HCT116 (cell line): Measurements from ENCODE around the gene DOK7. TPM values are rescaled to one million over a fixed set of nuclear protein-coding genes. Genes with fewer than 3 reads are reported as not detected.

Experiments used
- ATAC-seq: fragments of 200-7000 bp; cut with Tn5 transposase; 2 replicates; pipeline ENCODE4 v1.9.1; 2020; ENCODE audit warnings: mild to moderate bottlenecking, moderate library complexity
- BruUV-seq: library from RNA; stranded (reverse); fragments of 400-500 nt; replicated peaks from 2 replicates; lab custom pipeline; 2021; lab: Mats Ljungman, UMichigan
- CTCF ChIA-PET: fragments of 300-600 bp; sonication (Branson Sonifier 250); formaldehyde crosslinking; loops from one replicate; lab custom pipeline; 2021; ENCODE audit warnings: antibody characterized with exemption; lab: Charles Lee
- POLR2A ChIA-PET: fragments of 300-600, 350-600 bp; sonication (Branson Sonifier 250); formaldehyde crosslinking; loops from one replicate; lab custom pipeline; 2021; ENCODE audit warnings: antibody characterized with exemption; lab: Charles Lee
- RAD21 ChIA-PET, 2 experiments: fragments of 300-600 bp; sonication (Branson Sonifier 250); formaldehyde crosslinking; loops; one replicate each; lab custom pipeline; 2023; ENCODE audit warnings: low total read pairs in 2 of 2; ENCODE audit not compliant: uncharacterized antibody in 2 of 2, unreplicated experiment in 2 of 2, low non-redundant PET in 1 of 2; lab: Charles Lee
- DNase-seq: peaks from one replicate; pipeline ENCODE4 v3.0.0-alpha.2; 2010; ENCODE audit warnings: low read depth, low spot score
- H2AFZ ChIP-seq: fragments of 200-600 bp; shearing (Covaris generic), sonication (generic); 2 replicates; pipeline ENCODE4 v1.6.1; 2017; ENCODE audit warnings: low read depth, mixed run types, mixed read lengths, antibody characterized with exemption, low read length; ENCODE audit not compliant: poor library complexity, severe bottlenecking
- H3K27ac ChIP-seq: 2 replicates; pipeline ENCODE4 v1.5.1; 2012; ENCODE audit warnings: low read depth, low read length
- H3K27me3 ChIP-seq: fragments of 200-600 bp; sonication (generic); 2 replicates; pipeline ENCODE4 v1.6.1; 2016; ENCODE audit warnings: mixed run types, low read length, mixed read lengths; ENCODE audit not compliant: insufficient read depth
- H3K36me3 ChIP-seq, 2 experiments: fragments of 200-500 bp in 1 of 2; fragments of 200-600 bp in 1 of 2; sonication (Bioruptor generic) in 1 of 2; sonication (generic) in 1 of 2; 2 replicates each; pipeline versions ENCODE4 v1.5.1 to v1.6.1; 2014 to 2016; ENCODE audit warnings: low read length in 2 of 2, inconsistent platforms in 1 of 2, mixed read lengths in 1 of 2, mixed run types in 1 of 2; ENCODE audit not compliant: insufficient read depth in 2 of 2, control insufficient read depth in 1 of 2
- H3K4me1 ChIP-seq, 2 experiments: fragments of 200-600 bp in 1 of 2; sonication (generic) in 1 of 2; 2 replicates each; pipeline versions ENCODE4 v1.5.1 to v1.6.1; 2012 to 2017; ENCODE audit warnings: low read length in 2 of 2, inconsistent platforms in 1 of 2, mild to moderate bottlenecking in 1 of 2, mixed read lengths in 1 of 2, mixed run types in 1 of 2, moderate library complexity in 1 of 2; ENCODE audit not compliant: insufficient read depth in 2 of 2, control insufficient read depth in 1 of 2
- H3K4me2 ChIP-seq: fragments of 200-600 bp; sonication (generic); 2 replicates; pipeline ENCODE4 v1.6.1; 2017; ENCODE audit warnings: mixed run types, low read length, mixed read lengths
- H3K4me3 ChIP-seq, 2 experiments: fragments of 200-600 bp in 1 of 2; sonication (generic) in 1 of 2; replicated peaks in 1 of 2; 2 replicates each; pipeline ENCODE4 v1.5.1; 2011 to 2016; ENCODE audit warnings: low read length in 2 of 2, control low read depth in 1 of 2, low read depth in 1 of 2, mild to moderate bottlenecking in 1 of 2, mixed read lengths in 1 of 2, mixed run types in 1 of 2
- H3K79me2 ChIP-seq: fragments of 200-600 bp; sonication (generic); 2 replicates; pipeline ENCODE4 v1.6.1; 2017; ENCODE audit warnings: mild to moderate bottlenecking, mixed run types, low read length, moderate library complexity, mixed read lengths; ENCODE audit not compliant: insufficient read depth
- H3K9ac ChIP-seq: fragments of 200-600 bp; sonication (generic); 2 replicates; pipeline ENCODE4 v1.6.1; 2016; ENCODE audit warnings: low read length, mixed read lengths
- H3K9me2 ChIP-seq: fragments of 200-600 bp; sonication (generic), shearing (Covaris generic); 2 replicates; pipeline ENCODE4 v1.6.1; 2017; ENCODE audit warnings: mixed run types, mild to moderate bottlenecking, moderate library complexity; ENCODE audit not compliant: insufficient read depth
- H3K9me3 ChIP-seq, 2 experiments: fragments of 200-500 bp in 1 of 2; fragments of 200-600 bp in 1 of 2; sonication (Bioruptor generic) in 1 of 2; sonication (generic) in 1 of 2; 2 replicates each; pipeline ENCODE4 v1.6.1; 2014 to 2017; ENCODE audit warnings: low read length in 2 of 2, mixed read lengths in 2 of 2, inconsistent platforms in 1 of 2, low read depth in 1 of 2, mild to moderate bottlenecking in 1 of 2, mixed run types in 1 of 2, moderate library complexity in 1 of 2; ENCODE audit not compliant: control insufficient read depth in 1 of 2, insufficient read depth in 1 of 2
- H4K20me1 ChIP-seq: fragments of 200-600 bp; sonication (generic), shearing (Covaris generic); 2 replicates; pipeline ENCODE4 v1.6.1; 2017; ENCODE audit warnings: mixed run types, mild to moderate bottlenecking, moderate library complexity; ENCODE audit not compliant: insufficient read depth
- SP1 ChIP-seq: IDR thresholded peaks from 2 replicates; pipeline ENCODE4 v1.6.1; 2012; ENCODE audit warnings: low read depth
- TCF7L2 ChIP-seq: IDR thresholded peaks from 2 replicates; pipeline ENCODE4 v1.7.0; 2011; ENCODE audit warnings: borderline replicate concordance, inconsistent platforms; ENCODE audit not compliant: insufficient read depth, insufficient read length; ENCODE audit errors: extremely low read depth
- intact Hi-C: fragments of 100-400 bp; cut with micrococcal nuclease; formaldehyde crosslinking; loops from 2 replicates; pipeline ENCODE4 v1.10.0; 2022
- total RNA-seq: library from RNA; stranded (reverse); gene quantifications from one replicate; pipeline ENCODE4 v1.2.1, GENCODE V29; 2021; ENCODE audit not compliant: unreplicated experiment
- TF ChIP-seq, protein P1 (sequence below): IDR thresholded peaks from 2 replicates; pipeline ENCODE4 v1.6.1; 2012; ENCODE audit warnings: low read depth
- TF ChIP-seq, protein P2 (sequence below), 3 experiments: fragments of 200-600 bp in 1 of 3; sonication (generic) in 1 of 3; IDR thresholded peaks in 2 of 3; conservative IDR thresholded peaks in 1 of 3; 2 replicates each; pipeline ENCODE4 v1.5.1; 2012 to 2017; ENCODE audit warnings: low read depth in 2 of 3, low read length in 2 of 3, antibody characterized with exemption in 1 of 3, borderline replicate concordance in 1 of 3, control low read depth in 1 of 3, mild to moderate bottlenecking in 1 of 3, mixed read lengths in 1 of 3, mixed run types in 1 of 3, moderate library complexity in 1 of 3; ENCODE audit not compliant: insufficient read depth in 1 of 3

Gene DOK7
- total RNA-seq, 1 experiment from 2014 or later = 2.4 TPM

DNA sequence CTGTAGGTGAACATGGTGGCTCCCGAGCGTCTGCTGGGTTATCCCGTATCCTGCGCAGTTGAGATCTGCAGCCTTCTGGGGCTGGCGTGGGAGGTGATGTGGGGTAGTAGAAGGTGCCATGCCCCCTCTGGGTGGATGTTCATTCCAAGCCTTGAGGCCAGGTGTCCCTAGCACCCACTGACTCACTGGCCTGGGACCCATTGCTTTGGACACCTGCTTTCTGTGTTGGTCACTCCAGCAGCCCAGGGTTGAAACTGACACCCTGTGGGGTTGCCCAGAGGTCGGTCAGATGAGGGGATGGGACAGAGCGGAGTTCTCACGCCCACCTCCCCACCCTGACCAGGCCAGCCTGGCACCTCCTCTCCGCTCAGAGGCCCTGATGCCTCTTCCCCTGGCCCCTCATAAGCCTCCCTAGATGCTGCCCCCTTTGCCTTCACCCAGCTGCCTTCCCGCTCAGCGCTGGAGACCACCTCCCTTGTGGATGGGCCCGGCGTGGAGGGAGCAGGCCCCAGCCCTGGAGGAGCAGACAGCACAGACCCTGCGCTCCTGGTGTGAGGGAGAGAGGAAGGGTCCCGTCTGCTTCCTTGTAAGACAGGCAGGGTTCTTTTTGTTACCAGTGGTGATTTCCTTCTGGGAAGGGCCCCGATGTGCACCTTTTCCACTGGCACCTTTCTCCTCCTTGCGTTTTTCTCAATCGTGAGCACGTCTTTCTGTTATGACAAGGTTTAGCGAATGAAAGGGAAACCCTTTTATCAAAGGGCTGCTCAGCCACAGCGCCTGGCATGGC, 2.0 kb downstream of the DOK7 start:
- H3K4me2 ChIP-seq = no peak overlapping the region
- no peaks in the 10 kb centered on the region for H3K27me3 ChIP-seq
- intact Hi-C loops = no loop called here
- H3K36me3 ChIP-seq = no peaks in the 10 kb centered on the region
- no peak overlapping the region for H3K27ac ChIP-seq
- H3K4me3 ChIP-seq = no peak overlapping the region
- POLR2A ChIA-PET = no interaction called here
- RAD21 ChIA-PET = no interaction called here
- peaks cover 0 to 5% of the 10 kb centered on the region in 2 experiments; a peak in 1 of 4 replicates for H3K9me3 ChIP-seq
- H2AFZ ChIP-seq = no peak overlapping the region
- CTCF ChIA-PET = no interaction called here
- H3K9me2 ChIP-seq = no peaks in the 10 kb centered on the region
- H3K9ac ChIP-seq = no peak overlapping the region
- no peak for ATAC-seq
- H3K79me2 ChIP-seq = no peaks in the 10 kb centered on the region
- no peak for DNase-seq
- BruUV-seq = no TSS peak
- H3K4me1 ChIP-seq = peaks cover 4 to 10% of the 10 kb centered on the region in 2 experiments; a peak in 2 of 4 replicates
- no peak for TF ChIP-seq SP1
- no peak for TF ChIP-seq TCF7L2
- H4K20me1 ChIP-seq = no peaks in the 10 kb centered on the region

DNA sequence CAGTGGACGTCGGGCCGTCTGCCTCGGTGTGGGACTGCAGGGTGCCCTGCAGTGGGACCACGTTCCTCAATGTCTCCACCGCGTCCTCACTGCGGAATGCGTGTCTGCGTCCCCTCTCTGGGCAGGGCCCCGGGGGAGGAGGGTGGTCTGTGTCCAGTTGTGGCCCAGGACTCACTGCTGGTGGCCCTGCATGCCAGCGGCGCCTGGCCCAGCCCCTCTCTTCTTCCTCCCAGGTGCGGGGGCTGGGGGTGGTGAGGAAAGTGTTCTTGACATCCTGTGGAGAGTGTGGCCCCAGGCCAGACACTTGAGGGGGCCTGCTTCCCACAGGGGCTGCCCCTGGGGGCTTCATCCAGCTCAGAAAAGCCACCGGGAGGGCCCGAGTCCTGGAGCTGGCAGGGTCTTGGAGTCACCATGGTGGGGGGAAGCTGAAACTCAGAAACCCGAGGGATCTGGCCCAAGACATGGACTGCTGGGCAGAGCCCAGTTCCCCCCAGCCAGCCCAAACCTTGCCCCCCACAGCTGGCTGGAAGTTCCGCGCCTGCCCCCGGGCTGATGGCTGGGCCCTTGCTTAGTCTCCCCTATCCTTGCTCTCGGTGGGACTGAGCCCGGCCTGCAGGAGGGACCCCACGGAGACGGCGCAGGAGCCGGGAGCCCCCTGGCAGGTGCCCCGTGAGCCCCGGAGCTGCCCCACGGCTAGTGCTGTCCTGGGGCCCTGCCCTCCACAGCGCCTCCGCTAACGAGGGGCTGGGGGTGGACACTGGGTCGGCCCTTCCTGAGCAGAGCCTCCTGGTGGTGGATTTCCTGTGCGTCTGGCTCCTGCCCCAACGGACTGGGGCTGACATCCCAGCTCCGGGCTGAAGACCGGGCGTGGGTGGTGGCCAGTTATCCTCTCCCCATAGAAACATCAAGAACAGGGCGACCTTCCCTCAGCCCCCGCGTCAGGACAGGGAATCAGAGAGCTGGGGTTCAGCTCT, 2.9 kb downstream of the DOK7 start:
- no peak overlapping the region for H3K9ac ChIP-seq
- H3K27me3 ChIP-seq = no peaks in the 10 kb centered on the region
- intact Hi-C loops = no loop called here
- peaks cover 0 to 5% of the 10 kb centered on the region in 2 experiments; a peak in 1 of 4 replicates for H3K9me3 ChIP-seq
- no peaks in the 10 kb centered on the region for H3K9me2 ChIP-seq
- H3K36me3 ChIP-seq = no peaks in the 10 kb centered on the region
- H4K20me1 ChIP-seq = no peaks in the 10 kb centered on the region
- no peak overlapping the region for H3K4me2 ChIP-seq
- H3K27ac ChIP-seq = no peak overlapping the region
- CTCF ChIA-PET = no interaction called here
- no peak overlapping the region for H3K4me3 ChIP-seq
- RAD21 ChIA-PET = no interaction called here
- no TSS peak for BruUV-seq
- H3K79me2 ChIP-seq = no peaks in the 10 kb centered on the region
- H3K4me1 ChIP-seq = peaks cover 4 to 10% of the 10 kb centered on the region in 2 experiments; a peak in 2 of 4 replicates
- H2AFZ ChIP-seq = no peak overlapping the region
- DNase-seq (no peak), ATAC-seq (no peak)
- POLR2A ChIA-PET = no interaction called here
- TF ChIP-seq, protein P1, sequence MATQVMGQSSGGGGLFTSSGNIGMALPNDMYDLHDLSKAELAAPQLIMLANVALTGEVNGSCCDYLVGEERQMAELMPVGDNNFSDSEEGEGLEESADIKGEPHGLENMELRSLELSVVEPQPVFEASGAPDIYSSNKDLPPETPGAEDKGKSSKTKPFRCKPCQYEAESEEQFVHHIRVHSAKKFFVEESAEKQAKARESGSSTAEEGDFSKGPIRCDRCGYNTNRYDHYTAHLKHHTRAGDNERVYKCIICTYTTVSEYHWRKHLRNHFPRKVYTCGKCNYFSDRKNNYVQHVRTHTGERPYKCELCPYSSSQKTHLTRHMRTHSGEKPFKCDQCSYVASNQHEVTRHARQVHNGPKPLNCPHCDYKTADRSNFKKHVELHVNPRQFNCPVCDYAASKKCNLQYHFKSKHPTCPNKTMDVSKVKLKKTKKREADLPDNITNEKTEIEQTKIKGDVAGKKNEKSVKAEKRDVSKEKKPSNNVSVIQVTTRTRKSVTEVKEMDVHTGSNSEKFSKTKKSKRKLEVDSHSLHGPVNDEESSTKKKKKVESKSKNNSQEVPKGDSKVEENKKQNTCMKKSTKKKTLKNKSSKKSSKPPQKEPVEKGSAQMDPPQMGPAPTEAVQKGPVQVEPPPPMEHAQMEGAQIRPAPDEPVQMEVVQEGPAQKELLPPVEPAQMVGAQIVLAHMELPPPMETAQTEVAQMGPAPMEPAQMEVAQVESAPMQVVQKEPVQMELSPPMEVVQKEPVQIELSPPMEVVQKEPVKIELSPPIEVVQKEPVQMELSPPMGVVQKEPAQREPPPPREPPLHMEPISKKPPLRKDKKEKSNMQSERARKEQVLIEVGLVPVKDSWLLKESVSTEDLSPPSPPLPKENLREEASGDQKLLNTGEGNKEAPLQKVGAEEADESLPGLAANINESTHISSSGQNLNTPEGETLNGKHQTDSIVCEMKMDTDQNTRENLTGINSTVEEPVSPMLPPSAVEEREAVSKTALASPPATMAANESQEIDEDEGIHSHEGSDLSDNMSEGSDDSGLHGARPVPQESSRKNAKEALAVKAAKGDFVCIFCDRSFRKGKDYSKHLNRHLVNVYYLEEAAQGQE = no peak
- TF ChIP-seq, protein P2, sequence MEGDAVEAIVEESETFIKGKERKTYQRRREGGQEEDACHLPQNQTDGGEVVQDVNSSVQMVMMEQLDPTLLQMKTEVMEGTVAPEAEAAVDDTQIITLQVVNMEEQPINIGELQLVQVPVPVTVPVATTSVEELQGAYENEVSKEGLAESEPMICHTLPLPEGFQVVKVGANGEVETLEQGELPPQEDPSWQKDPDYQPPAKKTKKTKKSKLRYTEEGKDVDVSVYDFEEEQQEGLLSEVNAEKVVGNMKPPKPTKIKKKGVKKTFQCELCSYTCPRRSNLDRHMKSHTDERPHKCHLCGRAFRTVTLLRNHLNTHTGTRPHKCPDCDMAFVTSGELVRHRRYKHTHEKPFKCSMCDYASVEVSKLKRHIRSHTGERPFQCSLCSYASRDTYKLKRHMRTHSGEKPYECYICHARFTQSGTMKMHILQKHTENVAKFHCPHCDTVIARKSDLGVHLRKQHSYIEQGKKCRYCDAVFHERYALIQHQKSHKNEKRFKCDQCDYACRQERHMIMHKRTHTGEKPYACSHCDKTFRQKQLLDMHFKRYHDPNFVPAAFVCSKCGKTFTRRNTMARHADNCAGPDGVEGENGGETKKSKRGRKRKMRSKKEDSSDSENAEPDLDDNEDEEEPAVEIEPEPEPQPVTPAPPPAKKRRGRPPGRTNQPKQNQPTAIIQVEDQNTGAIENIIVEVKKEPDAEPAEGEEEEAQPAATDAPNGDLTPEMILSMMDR (IDR thresholded peaks at IDR 0.05 in 2 of 3, conservative IDR thresholded peaks at IDR 0.05 in 1 of 3; ENCODE audit: borderline replicate concordance in 1 of 3, insufficient read depth in 1 of 3, low read depth in 2 of 3, low read length in 2 of 3) = peak in 2 of 3 experiments; percentile 18; a peak in 1 of 6 replicates
